OCI-M1 (cell line): ENCODE measurements around the gene CASP5.
"Not testable (repeated sequence)": the region's sequence is repeated elsewhere in the genome, so short reads cannot be mapped to it uniquely, and the experiment has no call there.

Source experiments
- DNase-seq: peaks from one replicate; lab custom pipeline; 2025; lab: John Stamatoyannopoulos, UW

The CASP5 gene

DNA sequence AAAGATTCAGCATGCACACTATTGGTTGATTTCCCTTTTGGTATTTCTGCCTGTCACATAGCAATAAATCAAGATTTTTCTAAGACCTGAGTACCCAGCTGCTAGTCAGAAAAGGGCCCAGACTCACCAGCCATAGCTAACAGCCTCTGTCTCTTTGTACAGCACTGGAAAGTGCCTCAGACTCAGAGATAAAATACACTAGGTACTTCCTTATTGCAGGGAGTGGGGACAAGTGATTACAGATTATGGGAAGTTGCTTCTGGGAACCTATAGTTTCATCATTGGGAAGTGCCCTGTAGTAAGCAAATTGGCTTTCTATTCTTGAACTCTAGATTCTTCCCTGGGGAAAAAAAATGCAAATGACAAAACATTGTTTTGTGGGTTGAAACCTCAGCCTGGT, at the start of gene CASP5:
Gene CASP5, minus strand, starts transcription at position 166 of the 400 bp plus-strand sequence. Its CDS starts 32 bp downstream, at position 134.
- peak; percentile 73 for DNase-seq

DNA sequence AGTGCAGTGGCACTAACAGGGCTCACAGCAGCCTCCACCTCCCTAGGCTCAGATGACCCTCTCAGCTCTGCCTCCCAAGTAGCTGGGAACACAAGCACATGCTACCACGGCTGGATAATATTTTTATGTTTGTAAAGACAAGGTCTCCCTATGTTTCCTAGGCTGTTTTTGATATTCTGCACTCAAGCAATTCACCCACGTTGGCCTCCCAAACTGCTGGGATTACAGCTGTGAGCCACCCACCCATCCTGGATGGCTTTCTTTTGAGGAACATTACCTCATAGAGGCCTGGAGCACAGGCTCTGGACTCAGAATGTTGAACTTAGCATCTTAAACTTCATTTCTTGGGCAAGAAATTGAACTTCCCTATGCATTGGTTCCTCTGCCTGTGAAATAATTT, 49.1 kb upstream of the CASP5 start:
- DNase-seq, result not testable (repeated sequence)

DNA sequence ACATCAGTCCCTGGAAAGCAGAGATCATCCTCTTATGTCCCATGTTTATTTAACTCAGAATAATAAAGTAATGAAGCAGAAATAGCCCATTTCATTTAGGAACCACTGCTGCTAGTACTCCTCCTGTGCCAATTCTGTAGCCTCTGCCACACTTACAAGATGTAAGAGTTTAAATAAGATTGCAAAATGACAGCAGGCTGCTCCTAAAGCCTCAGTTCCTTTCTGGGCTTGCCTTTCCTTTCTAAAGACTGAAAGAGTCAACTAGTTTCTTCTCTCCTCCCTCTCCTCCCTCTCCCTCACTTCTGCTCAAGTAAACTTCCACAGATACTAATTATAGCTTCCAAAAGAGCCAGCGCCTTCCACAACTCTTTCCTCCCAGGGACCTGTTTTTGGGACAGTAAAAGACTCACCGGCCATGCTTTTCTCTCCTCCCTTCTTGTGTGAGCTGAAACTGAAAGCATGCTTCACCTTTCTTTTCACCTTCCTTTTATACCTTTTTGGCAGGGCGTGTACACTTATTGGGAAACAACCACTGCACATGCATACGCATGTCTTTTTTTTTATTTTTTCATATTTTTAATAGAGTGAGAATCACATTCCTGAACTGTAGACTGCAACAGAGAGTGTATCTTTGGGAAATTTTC, 48.2 kb upstream of the CASP5 start:
- no peak for DNase-seq

DNA sequence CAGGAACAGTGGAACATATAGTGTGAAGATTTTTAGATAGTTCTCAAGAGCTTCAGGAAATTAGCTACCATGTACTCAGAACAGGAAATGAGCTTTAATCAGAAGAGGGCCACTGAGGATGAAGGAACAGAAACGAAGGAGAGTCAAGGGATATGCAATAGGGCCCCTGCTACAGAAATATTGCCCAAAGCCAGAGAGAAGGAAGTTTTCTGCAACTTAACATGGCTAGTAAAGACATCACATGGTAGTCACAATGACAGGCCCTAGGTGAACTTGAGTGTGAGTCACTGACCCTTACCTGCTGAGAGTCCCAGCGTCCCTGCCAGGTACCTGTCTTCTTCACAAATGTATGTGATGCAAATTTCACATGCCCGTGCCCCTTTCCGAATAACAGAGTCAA, 47.3 kb upstream of the CASP5 start:
- no peak for DNase-seq

DNA sequence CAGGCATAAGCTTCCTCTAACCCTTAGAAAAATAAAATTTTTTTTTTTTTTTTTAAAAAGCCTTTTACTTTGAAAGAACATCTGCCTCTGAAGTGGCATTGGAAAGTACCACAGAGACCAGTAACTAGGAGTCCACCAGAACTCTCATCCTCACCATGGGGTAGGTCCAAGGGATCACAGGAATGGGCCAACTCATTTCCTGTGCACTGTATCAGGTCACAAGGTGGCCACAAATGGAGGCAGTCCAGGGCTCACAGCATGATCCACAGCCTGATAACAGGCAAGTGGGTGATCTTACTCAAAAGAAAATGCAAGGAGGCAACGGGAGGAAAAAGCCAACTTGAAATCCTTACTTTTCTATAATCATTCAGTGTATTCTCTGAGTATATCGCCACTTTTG, 46.8 kb upstream of the CASP5 start:
- DNase-seq, result not testable (repeated sequence)

DNA sequence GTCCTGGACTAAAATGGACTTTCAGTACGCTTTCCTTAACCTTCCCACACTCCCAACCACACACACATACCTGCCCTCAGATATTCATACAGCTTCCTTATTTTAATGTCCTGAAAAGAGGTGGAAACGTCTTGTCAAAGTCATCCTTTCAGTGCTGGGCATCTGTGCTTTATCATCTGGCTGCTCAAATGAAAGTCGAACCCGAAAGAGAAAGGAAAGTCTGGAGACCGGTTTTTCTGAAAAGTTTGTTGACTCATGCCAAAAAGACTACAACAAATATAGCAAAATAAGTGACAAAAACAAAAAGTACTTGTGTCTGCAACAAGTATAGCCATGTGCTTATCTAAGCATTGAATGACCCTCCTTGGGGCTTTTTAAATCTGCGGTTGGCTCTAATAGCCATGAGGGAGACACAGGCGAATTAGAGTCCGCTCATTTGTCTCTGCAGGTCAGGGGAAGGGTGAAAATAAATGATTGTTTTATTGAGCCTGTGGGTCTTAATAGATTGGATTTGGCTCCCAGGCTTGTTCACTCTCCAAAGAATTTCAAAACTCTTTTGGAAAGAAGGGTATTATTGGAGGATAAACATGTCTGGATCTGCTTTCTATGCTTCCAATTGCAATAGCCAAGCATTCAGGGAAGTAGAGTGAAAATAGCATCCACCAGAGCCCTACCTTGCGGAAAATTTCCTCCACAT, 40.4 kb upstream of the CASP5 start:
- DNase-seq, result not testable (repeated sequence)

DNA sequence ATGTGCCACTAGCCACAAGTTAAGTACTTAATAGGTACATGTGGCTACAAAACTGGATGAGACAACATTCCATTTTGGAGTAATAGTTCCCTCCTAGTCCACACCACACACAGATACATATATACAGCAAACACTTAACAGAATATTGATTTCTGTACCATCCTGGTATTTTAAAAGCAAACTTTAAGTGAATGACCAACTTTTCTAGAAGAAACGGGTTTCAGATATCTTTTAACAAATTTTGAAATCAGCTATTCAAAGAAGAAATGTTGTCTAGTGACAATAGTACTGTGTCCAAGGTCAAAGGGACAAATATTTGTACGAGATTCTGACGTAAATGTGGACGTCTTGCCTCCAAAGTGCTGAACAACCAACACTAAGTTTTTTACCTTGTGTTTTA, 34.5 kb upstream of the CASP5 start:
- DNase-seq, result no peak

DNA sequence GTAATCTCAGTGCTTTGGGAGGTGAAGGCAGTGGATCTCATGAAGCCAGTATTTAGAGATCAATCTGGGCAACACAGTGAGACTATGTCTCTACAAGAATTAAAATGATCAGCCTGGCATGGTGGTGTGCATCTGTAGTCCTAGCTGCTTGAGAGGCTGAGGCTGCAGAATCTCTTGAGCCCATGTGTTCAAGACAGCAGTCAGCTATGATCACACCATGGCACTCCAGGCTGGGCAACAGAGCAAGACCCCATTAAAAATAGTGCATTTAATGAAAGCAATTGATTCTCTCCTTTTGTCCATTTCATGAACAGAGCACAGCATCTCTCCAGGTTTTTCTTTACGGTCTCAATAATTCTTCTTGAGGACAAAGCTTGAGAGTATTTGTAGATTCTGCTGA, 33.5 kb upstream of the CASP5 start:
- no peak for DNase-seq

DNA sequence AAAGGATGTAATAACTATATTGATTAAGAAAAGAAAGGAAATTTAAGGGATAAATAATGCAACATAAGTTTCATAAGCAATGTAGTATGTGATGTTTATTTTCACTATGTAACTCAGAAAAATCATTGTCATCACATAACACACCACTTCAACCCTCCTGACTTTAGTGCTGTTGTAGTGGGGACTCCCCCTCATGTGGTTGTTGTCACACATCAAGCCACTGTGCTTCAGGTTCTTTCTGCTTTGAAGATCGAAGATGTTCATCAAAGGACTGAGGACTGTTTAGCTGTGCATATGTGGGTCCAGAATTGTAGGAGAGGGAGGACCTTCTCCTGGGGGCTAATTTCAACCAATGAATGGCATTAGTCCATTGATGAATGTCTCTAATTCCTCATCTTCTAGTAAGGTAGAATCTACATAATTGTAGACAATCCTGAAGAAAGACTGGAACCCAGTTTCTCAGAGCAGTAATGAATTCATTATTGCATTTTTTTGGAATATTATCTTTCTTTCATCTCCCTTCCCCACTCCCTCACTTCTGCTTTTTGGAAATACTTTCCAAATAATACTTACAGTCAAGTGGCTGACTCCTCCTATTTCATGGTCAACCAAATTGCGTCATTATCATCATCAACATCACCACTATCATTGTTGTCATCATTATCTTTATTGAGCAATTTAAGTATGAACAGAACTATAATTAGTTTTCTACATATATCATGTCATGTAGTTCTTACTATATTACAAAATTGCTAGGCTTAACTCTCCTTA, 31.9 kb upstream of the CASP5 start:
- DNase-seq, result peak; percentile 0

DNA sequence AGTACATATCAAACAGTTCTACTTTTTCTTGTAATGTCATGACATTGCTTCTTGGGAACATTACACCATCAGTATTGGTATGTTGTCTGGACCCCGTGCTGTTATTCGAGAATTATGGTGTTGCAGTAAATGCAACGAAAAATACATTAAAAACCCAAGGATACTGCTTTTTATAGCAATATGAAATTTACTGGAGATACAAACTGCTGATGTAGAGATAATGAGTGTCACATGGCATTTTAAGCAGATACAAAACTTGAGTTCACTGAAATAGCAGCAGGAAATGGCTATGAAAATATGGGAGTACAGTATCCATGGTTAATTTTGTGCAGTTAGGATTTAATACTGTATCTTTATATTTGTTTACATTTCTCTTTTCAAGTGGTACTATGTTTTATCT, 29.5 kb upstream of the CASP5 start:
- no peak for DNase-seq

DNA sequence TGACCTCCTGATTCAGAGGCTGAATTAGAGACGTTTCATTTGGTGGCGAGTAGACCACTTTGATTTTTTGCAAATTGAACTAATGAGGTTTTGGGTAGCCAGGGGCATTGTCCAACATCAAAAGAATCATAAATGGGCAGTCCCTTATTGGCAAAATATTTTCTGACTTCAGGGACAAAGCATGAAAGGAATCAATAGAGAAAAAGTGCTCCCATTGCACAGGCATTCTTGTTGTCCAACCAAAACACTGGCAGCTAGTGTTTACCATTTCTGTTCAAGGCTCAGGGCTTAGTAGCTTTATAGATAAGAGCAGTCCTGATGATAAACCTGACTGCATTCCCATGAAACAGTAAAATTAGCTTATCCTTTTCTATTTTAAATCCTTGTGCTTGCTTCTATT, 28.6 kb upstream of the CASP5 start:
- no peak for DNase-seq

DNA sequence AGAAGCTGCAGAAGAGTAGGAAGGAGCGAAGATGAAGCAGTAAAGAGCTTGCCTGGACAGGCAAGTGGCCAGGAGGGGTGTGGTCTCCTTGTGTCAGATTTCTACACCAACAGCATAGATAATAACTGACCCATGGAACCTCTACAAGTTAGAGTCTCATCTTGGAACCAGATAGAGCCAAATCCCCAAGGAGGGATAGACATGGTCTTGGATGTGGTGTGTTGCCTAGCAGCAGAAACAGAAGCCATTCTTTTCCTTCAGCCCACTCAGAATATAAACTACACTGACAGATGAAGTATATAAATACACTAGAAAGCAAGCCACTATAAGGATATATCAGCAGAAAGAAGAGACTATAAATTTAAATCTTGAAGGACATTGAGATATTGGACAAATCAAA, 26.5 kb upstream of the CASP5 start:
- DNase-seq, result no peak

DNA sequence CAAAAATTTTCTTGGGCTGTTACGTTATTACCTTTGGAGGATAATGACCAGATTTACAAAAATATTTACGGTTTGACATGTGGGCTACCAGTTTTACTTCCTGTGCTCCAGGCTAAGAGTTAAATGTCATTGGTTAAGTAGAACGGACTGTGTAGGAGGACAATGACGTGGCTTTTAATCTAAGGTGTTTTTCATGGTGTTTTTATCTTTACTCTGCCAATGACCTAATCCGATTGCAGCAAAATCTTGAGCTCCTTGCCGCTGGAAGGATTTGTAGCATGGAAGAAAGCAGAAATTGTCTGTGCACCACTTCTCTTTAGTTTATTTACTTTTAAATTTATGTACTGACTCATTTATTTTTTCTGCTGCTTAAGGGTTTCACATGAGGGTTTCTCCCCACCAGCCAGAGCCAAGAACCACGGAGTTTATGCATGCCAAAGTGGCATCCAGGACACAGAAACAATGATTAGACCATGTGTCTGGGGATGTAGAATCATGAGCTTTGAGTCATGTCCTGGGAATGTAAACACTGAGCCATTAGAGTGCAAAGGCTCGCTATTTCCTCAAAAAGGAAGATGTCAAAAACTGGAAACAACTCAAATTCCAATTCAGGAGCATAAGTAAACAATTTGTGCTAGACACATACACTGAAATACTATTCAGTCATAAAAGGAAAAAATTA, 24.1 kb upstream of the CASP5 start:
- DNase-seq, result no peak

DNA sequence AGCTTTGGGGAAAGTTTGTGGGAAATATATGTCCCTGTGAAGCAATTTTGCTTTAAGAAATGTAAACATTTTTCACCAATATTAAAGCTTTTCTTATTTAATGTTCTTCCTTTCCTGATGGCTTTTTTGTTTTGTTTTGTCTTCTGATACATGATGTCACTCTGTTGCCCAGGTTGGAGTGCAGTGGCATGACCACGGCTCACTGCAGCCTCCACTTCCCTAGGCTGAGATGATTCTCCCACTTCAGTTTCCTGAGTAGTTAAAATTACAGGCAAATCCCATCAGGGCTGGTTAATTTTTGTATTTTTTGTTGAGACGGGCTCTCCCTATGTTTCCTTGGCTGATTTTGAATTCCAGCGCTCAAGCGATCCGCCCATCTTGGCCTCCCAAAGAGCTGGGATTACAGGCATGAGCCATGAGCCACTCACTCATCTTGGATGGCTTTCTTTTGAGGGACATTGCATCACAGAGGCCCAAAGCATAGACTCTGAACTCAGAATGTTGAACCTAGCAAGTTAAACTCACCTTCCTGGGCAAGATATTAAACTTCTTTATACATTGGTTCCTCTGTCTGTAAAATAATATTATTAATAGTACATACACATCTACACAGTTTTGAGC, 22.8 kb upstream of the CASP5 start:
- no peak for DNase-seq

DNA sequence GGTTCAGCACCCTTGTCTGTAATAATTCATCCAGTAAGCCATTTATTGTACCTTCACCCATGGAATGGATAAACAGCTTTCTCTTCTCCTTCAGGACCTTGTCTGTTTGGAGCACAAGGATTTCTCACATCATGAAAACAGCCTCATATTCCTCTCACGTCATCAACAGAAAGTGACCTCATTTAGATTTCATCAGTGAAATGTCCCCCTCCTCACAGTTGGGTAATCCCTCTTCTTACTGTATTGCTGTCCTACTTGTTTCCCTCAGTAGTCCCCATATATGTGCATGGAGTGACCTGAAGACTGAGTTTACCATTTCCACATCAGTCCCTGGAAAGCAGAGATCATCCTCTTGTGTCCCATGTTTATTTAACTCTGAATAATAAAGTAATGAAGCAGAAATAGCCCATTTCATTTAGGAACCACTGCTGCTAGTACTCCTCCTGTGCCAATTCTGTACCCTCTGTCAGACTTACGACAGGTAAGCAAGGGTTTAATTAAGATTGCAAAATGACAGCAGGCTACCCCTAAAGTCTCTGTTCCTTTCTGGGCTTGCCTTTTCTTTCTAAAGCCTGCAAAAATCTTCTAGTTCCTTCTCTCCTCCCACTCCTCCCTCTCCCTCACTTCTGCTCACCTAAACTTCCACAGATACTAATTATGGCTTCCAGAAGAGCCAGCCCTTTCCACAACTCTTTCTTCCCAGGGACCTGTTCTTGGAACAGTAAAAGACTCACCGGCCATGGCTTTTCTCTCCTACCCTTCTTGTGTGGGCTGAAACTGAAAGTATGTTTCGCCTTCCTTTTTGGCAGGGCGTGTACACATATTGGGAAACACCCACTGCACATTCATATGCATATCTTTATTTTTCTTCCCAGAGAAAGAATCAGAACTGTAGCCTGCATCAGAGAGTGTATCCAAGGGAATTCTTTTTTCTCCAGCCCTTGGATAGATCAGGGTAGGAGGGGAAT, 21.9 kb upstream of the CASP5 start, which contains the start of gene CARD16:
Gene CARD16, minus strand, starts transcription at position 779 of the 968 bp plus-strand sequence. Its CDS starts 38 bp downstream, at position 741.
- peak; percentile 57 for DNase-seq

DNA sequence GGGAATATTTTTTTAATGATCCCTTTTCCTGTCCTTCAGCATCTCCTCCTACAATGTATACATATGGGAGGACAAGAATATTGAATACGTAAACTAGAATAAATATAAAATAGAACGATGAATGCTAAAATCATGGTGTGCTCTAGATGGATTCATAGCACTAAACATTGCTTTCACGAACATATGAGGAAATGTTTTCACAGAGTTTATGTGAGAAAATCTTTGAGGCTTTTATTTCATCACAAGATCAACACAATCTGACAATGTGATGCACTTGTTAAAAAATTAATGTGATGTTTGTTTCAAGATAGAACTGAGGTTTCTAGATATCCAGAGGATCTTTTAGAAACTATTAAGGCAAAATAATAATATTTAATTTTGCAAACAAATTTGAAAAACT, 19.2 kb upstream of the CASP5 start:
- no peak for DNase-seq

DNA sequence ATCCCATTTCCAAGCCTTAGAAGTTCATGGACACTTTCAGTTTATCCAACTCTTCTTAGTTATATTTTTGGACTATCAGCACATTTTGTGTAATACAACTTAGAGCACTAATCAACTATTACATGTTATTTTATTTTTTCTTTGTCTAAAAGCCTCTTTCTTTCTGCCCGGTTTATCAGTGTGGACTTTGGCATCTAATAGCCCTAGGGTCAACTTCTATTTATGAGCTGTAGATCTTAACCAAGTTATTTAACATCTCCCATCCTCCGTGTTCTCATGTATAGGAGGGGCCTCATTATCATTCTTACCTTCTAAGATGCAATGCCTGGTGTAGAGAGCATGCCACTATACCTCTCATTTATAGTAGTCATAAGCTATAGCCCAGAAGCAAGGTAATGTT, 17.7 kb upstream of the CASP5 start:
- DNase-seq, result no peak

DNA sequence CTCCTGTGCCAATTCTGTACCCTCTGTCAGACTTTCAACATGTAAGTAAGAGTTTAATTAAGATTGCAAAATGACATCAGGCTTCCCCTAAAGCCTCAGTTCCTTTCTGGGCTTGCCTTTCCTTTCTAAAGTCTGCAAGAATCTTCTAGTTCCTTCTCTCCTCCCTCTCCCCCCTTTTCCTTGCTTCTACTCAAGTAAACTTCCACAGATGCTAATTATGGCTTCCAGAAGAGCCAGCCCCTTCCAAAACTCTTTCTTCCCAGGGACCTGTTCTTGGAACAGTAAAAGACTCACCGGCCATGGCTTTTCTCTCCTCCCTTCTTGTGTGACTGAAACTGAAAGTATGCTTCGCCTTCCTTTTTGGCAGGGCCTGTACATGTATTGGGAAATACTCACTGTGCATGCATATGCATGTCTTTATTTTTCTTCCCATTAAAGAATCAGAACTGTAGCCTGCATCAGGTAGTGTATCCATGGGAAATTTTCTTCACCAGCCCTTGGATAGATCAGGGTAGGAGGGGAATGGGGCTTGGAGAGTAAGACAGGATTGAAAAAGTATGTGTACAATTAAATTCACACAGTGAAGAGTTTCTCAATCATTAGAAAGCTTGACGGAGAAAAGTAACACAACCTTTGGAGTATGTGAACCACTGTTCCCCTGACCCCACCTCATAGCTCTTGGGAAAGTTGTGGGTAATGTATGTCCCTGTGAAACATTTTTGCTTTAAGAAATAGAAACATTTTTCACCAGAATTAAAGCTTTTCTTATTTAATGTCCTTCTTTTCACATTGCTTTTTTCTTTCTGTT, 12.0 kb upstream of the CASP5 start, which contains the start of gene CASP1:
Gene CASP1, minus strand, starts transcription at position 332 of the 808 bp plus-strand sequence. Its CDS starts 31 bp downstream, at position 301.
- DNase-seq, result peak; percentile 48

DNA sequence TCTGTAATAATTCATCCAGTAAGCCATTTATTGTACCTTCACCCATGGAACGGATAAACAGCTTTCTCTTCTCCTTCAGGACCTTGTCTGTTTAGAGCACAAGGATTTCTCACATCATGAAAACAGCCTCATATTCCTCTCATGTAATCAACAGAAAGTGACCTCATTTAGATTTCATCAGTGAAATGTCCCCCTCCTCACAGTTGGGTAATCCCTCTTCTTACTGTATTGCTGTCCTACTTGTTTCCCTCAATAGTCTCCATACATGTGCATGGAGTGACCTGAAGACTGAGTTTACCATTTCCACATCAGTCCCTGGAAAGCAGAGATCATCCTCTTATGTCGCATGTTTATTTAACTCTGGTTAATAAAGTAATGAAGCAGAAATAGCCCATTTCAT, 11.4 kb upstream of the CASP5 start:
- DNase-seq, result not testable (repeated sequence)

DNA sequence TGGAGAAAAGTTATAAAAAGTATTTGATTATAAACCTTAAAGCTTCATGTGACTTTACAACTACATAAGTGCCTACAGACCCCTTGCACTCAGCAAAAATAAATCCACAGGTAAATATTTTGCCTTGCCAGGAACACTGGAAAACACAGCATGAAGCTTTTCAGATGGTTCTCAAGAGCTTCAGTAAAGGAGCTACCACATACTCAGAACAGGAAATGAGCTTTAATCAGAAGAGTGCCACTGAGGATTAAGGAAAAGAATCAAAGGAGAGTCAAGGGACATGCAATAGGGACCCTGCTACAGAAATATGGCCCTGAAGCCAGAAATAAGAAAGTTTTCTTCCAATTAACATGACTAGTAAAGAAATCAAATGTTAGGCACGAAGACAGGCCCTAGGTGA, 10.8 kb upstream of the CASP5 start:
- DNase-seq, result no peak
